CD14-positive monocyte (primary cell): Measurements from ENCODE around the gene AAGAB. TPM values are rescaled to one million over a fixed set of nuclear protein-coding genes. Genes with fewer than 3 reads are reported as not detected.
"Not testable (repeated sequence)": the region's sequence is repeated elsewhere in the genome, so short reads cannot be mapped to it uniquely, and the experiment has no call there.

Source experiments
- DNase-seq, 3 donors: peaks; one replicate each; pipeline ENCODE4 v3.0.0-alpha.2; 2011 to 2022
- H2AFZ ChIP-seq: 2 replicates; pipeline ENCODE4 v1.6.0; 2012; ENCODE audit warnings: mild to moderate bottlenecking, low read depth, low read length, inconsistent platforms; ENCODE audit not compliant: insufficient read depth, poor library complexity, severe bottlenecking
- H3K27ac ChIP-seq, 2 donors: 1 replicate in 1 of 2; 2 replicates in 1 of 2; pipeline ENCODE4 v1.5.1; 2012 to 2013; ENCODE audit warnings: low read length in 2 of 2, control low read depth in 1 of 2, inconsistent platforms in 1 of 2, low read depth in 1 of 2, mild to moderate bottlenecking in 1 of 2
- H3K27me3 ChIP-seq, 2 donors: one replicate each; pipeline versions ENCODE4 v1.6.0 to v1.6.1; 2011 to 2013; ENCODE audit warnings: low read length in 2 of 2; ENCODE audit not compliant: control insufficient read depth in 2 of 2, insufficient read depth in 2 of 2
- H3K36me3 ChIP-seq, 2 donors: replicated peaks in 1 of 2; 1 replicate in 1 of 2; 2 replicates in 1 of 2; pipeline versions ENCODE4 v1.5.1 to v1.6.1; 2012 to 2013; ENCODE audit warnings: low read length in 2 of 2, control low read depth in 1 of 2, inconsistent platforms in 1 of 2, mild to moderate bottlenecking in 1 of 2; ENCODE audit not compliant: insufficient read depth in 2 of 2, control insufficient read depth in 1 of 2
- H3K4me1 ChIP-seq, 2 donors: 1 replicate in 1 of 2; 2 replicates in 1 of 2; pipeline versions ENCODE4 v1.5.1 to v1.6.1; 2012 to 2013; ENCODE audit warnings: low read length in 2 of 2, control low read depth in 1 of 2, inconsistent platforms in 1 of 2, mild to moderate bottlenecking in 1 of 2, moderate library complexity in 1 of 2; ENCODE audit not compliant: insufficient read depth in 2 of 2, control insufficient read depth in 1 of 2
- H3K4me2 ChIP-seq: replicated peaks from 2 replicates; pipeline ENCODE3; 2012; ENCODE audit warnings: low read length, moderate library complexity, mild to moderate bottlenecking; ENCODE audit not compliant: poor library complexity, severe bottlenecking; ENCODE audit errors: extremely low read depth
- H3K4me3 ChIP-seq, 3 experiments: fragments of 200-600 bp in 1 of 3; sonication (generic) in 1 of 3; replicated peaks in 1 of 3; 1 replicate in 2 of 3; 2 replicates in 1 of 3; pipeline ENCODE4 v1.5.1; 2011 to 2013; ENCODE audit warnings: low read length in 3 of 3, mild to moderate bottlenecking in 3 of 3, control low read depth in 2 of 3, low read depth in 2 of 3, inconsistent platforms in 1 of 3, moderate library complexity in 1 of 3
- H3K79me2 ChIP-seq: 2 replicates; pipeline ENCODE4 v1.6.0; 2012; ENCODE audit warnings: mild to moderate bottlenecking, control low read depth, inconsistent platforms, low read length, moderate library complexity; ENCODE audit not compliant: insufficient read depth
- H3K9ac ChIP-seq: 2 replicates; pipeline ENCODE4 v1.6.0; 2017; ENCODE audit warnings: low read length, mild to moderate bottlenecking; ENCODE audit not compliant: insufficient read depth, poor library complexity, severe bottlenecking
- H3K9me3 ChIP-seq, 2 donors: replicated peaks in 1 of 2; 1 replicate in 1 of 2; 2 replicates in 1 of 2; pipeline versions ENCODE4 v1.5.1 to v1.6.1; 2012 to 2013; ENCODE audit warnings: low read length in 2 of 2, control low read depth in 1 of 2; ENCODE audit not compliant: control insufficient read depth in 1 of 2, insufficient read depth in 1 of 2
- H4K20me1 ChIP-seq: 2 replicates; pipeline ENCODE4 v1.6.0; 2012; ENCODE audit warnings: mild to moderate bottlenecking, low read length, control low read depth, moderate library complexity; ENCODE audit not compliant: insufficient read depth
- H3K27ac Mint-ChIP-seq, 7 donors: one replicate each; pipeline ENCODE4 v1.8.0; 2020; ENCODE audit warnings: mild to moderate bottlenecking in 7 of 7, mixed read lengths in 7 of 7, moderate library complexity in 6 of 7, inconsistent platforms in 2 of 7
- H3K27me3 Mint-ChIP-seq, 3 donors: one replicate each; pipeline ENCODE4 v1.8.0; 2021 to 2022; ENCODE audit warnings: low read depth in 3 of 3, mild to moderate bottlenecking in 3 of 3, mixed read lengths in 3 of 3, moderate library complexity in 3 of 3, inconsistent platforms in 1 of 3
- H3K36me3 Mint-ChIP-seq, 2 donors: one replicate each; pipeline ENCODE4 v1.8.0; 2020; ENCODE audit warnings: mixed read lengths in 2 of 2, inconsistent platforms in 1 of 2, mild to moderate bottlenecking in 1 of 2
- H3K4me1 Mint-ChIP-seq: one replicate; pipeline ENCODE4 v1.8.0; 2020; ENCODE audit warnings: mild to moderate bottlenecking, mixed read lengths
- H3K4me3 Mint-ChIP-seq, 2 donors: one replicate each; pipeline ENCODE4 v1.8.0; 2020; ENCODE audit warnings: mild to moderate bottlenecking in 2 of 2, mixed read lengths in 2 of 2, moderate library complexity in 1 of 2
- H3K9me3 Mint-ChIP-seq, 7 donors: one replicate each; pipeline ENCODE4 v1.8.0; 2020 to 2022; ENCODE audit warnings: mixed read lengths in 7 of 7, mild to moderate bottlenecking in 6 of 7, moderate library complexity in 6 of 7, inconsistent platforms in 2 of 7
- WGBS: methylation state at CpG from one replicate; pipeline ENCODE4 v1.1.5; 2013; ENCODE audit warnings: missing lambda C conversion rate; ENCODE audit not compliant: insufficient coverage; 5-methylcytosine and 5-hydroxymethylcytosine counted together
- intact Hi-C, 2 donors: fragments of 100-400 bp; cut with micrococcal nuclease; formaldehyde crosslinking; loops; one replicate each; pipeline versions ENCODE4 v1.15.0 to v1.15.1; 2023
- polyA plus RNA-seq, 3 donors: library from polyadenylated mRNA; depleted of rRNA in 1 of 3; unstranded in 2 of 3; stranded (reverse) in 1 of 3; fragments of 300-500 nt in 2 of 3; fragments of >200 nt in 1 of 3; fragmentation: Illumina TruSeq in 2 of 3; gene quantifications; 1 replicate in 2 of 3; 2 replicates in 1 of 3; pipeline ENCODE4 v1.2.3, GENCODE V29; 2012 to 2021
- TF ChIP-seq, protein P1 (sequence below): fragments of 200-600 bp; IDR thresholded peaks from one replicate; pipeline ENCODE4 v1.8.0; 2022; ENCODE audit warnings: antibody characterized with exemption, mild to moderate bottlenecking

AAGAB gene
- polyA plus RNA-seq, 3 donors, result 11.2 to 40.4 (median 30.1) TPM

- intact Hi-C loops, result no loop called here
- Histone ChIP-seq H3K9ac (no peak overlapping the region), H4K20me1 (no peaks in the 10 kb centered on the region), H3K4me3 (no peak overlapping the region), H3K27ac (no peak overlapping the region), H3K4me2 (no peak overlapping the region), H3K79me2 (no peaks in the 10 kb centered on the region), H3K36me3 (no peaks in the 10 kb centered on the region), H3K27me3 (no peaks in the 10 kb centered on the region), H2AFZ (no peak overlapping the region), H3K4me1 (no peaks in the 10 kb centered on the region), H3K9me3 (peaks cover 0 to 2% of the 10 kb centered on the region in 2 donors)
- H3K4me3 Mint-ChIP-seq, result no peak overlapping the region
- H3K36me3 Mint-ChIP-seq, result no peaks in the 10 kb centered on the region
- H3K4me1 Mint-ChIP-seq, result no peaks in the 10 kb centered on the region
- no CpG with 5 or more reads among the region's 1 CpG for WGBS
- H3K9me3 Mint-ChIP-seq, result peaks cover 0 to 6% (median 1%) of the 10 kb centered on the region in 7 donors
- TF ChIP-seq, protein P1, sequence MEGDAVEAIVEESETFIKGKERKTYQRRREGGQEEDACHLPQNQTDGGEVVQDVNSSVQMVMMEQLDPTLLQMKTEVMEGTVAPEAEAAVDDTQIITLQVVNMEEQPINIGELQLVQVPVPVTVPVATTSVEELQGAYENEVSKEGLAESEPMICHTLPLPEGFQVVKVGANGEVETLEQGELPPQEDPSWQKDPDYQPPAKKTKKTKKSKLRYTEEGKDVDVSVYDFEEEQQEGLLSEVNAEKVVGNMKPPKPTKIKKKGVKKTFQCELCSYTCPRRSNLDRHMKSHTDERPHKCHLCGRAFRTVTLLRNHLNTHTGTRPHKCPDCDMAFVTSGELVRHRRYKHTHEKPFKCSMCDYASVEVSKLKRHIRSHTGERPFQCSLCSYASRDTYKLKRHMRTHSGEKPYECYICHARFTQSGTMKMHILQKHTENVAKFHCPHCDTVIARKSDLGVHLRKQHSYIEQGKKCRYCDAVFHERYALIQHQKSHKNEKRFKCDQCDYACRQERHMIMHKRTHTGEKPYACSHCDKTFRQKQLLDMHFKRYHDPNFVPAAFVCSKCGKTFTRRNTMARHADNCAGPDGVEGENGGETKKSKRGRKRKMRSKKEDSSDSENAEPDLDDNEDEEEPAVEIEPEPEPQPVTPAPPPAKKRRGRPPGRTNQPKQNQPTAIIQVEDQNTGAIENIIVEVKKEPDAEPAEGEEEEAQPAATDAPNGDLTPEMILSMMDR, result no peak
- H3K27ac Mint-ChIP-seq, result no peak overlapping the region
- DNase-seq, result no peak
- peaks cover 0 to 2% (median 0%) of the 10 kb centered on the region in 3 donors for H3K27me3 Mint-ChIP-seq
Measured at GRCh38 chr15:67290319-67290718, 35.9 kb upstream of the AAGAB start.

- H3K36me3 ChIP-seq, H3K27me3 ChIP-seq, H3K36me3 Mint-ChIP-seq, H3K27me3 Mint-ChIP-seq, H3K9ac ChIP-seq, H3K4me3 ChIP-seq, intact Hi-C loops, H3K27ac Mint-ChIP-seq, DNase-seq, H4K20me1 ChIP-seq, H3K4me1 Mint-ChIP-seq, H3K27ac ChIP-seq, H3K79me2 ChIP-seq, H3K4me1 ChIP-seq, H3K9me3 Mint-ChIP-seq, H3K4me2 ChIP-seq, H2AFZ ChIP-seq, H3K4me3 Mint-ChIP-seq, H3K9me3 ChIP-seq: not testable (repeated sequence)
- no CpG with 5 or more reads among the region's 6 CpGs for WGBS
Measured at GRCh38 chr15:67286400-67286799, 31.9 kb upstream of the AAGAB start.

GRCh38 chr15:67285625-67286024 is 31.2 kb upstream of the AAGAB start:
- H3K9me3 ChIP-seq, H3K4me2 ChIP-seq, H3K27ac ChIP-seq, DNase-seq, H3K4me3 ChIP-seq, H3K27ac Mint-ChIP-seq, H3K27me3 ChIP-seq, intact Hi-C loops, H3K4me3 Mint-ChIP-seq, H3K9ac ChIP-seq, H3K79me2 ChIP-seq, H3K36me3 Mint-ChIP-seq, H3K36me3 ChIP-seq, H3K4me1 ChIP-seq, H3K4me1 Mint-ChIP-seq, H4K20me1 ChIP-seq, H3K27me3 Mint-ChIP-seq, H2AFZ ChIP-seq, H3K9me3 Mint-ChIP-seq: not testable (repeated sequence)
